Parathyroid adenoma (tissue), 2 donors: ENCODE data around the gene MUC21.

Experiments
- H2AFZ ChIP-seq: fragments of 300-600 bp; sonication (generic); one replicate; pipeline ENCODE4 v1.7.0; 2017; ENCODE audit warnings: antibody characterized with exemption, mild to moderate bottlenecking
- H3K27ac ChIP-seq: fragments of 300-600 bp; sonication (generic); one replicate; pipeline ENCODE4 v1.7.0; 2017
- H3K27me3 ChIP-seq: fragments of 300-600 bp; sonication (generic); one replicate; pipeline ENCODE4 v1.7.0; 2017; ENCODE audit warnings: low read length; ENCODE audit not compliant: control insufficient read depth, insufficient read depth
- H3K36me3 ChIP-seq: fragments of 300-600 bp; sonication (generic); one replicate; pipeline ENCODE4 v1.7.0; 2017; ENCODE audit warnings: low read length; ENCODE audit not compliant: control insufficient read depth, insufficient read depth
- H3K4me1 ChIP-seq: fragments of 300-600 bp; sonication (generic); one replicate; pipeline ENCODE4 v1.7.0; 2017; ENCODE audit warnings: control low read depth
- H3K4me2 ChIP-seq: fragments of 300-600 bp; sonication (generic); one replicate; pipeline ENCODE4 v1.7.0; 2017; ENCODE audit warnings: low read length
- H3K4me3 ChIP-seq: fragments of 300-600 bp; sonication (generic); one replicate; pipeline ENCODE4 v1.7.0; 2017; ENCODE audit warnings: low read depth, low read length
- H3K79me2 ChIP-seq: fragments of 300-600 bp; sonication (generic); one replicate; pipeline ENCODE4 v1.7.0; 2017; ENCODE audit warnings: control low read depth
- H3K9ac ChIP-seq: fragments of 300-600 bp; sonication (generic); one replicate; pipeline ENCODE4 v1.7.0; 2017; ENCODE audit warnings: mild to moderate bottlenecking
- H3K9me3 ChIP-seq: fragments of 300-600 bp; sonication (generic); one replicate; pipeline ENCODE4 v1.7.0; 2017; ENCODE audit warnings: low read length; ENCODE audit not compliant: control insufficient read depth
- CTCF ChIP-seq: fragments of 300-600 bp; sonication (generic); IDR thresholded peaks from one replicate; pipeline ENCODE4 v1.7.0; 2017; ENCODE audit warnings: antibody characterized with exemption, mild to moderate bottlenecking
- donor health status: primary hyperparathyroidism.

The MUC21 gene

GRCh38 chr6:30947231-30947630 lies 36.3 kb upstream of the MUC21 start:
- no peak for TF ChIP-seq CTCF
- H3K4me1 ChIP-seq: peaks cover 3% of the 10 kb centered on the region
- no peaks in the 10 kb centered on the region for H3K36me3 ChIP-seq
- no peak overlapping the region for H3K4me2 ChIP-seq
- no peaks in the 10 kb centered on the region for H3K79me2 ChIP-seq
- H3K27ac ChIP-seq: no peak overlapping the region
- H3K4me3 ChIP-seq: no peak overlapping the region
- H3K9ac ChIP-seq: no peak overlapping the region
- H3K9me3 ChIP-seq: no peaks in the 10 kb centered on the region
- no peak overlapping the region for H2AFZ ChIP-seq
- no peaks in the 10 kb centered on the region for H3K27me3 ChIP-seq

GRCh38 chr6:30948811-30949210 lies 34.7 kb upstream of the MUC21 start:
- Histone ChIP-seq H3K27ac (no peak overlapping the region), H3K4me2 (no peak overlapping the region), H3K36me3 (no peaks in the 10 kb centered on the region), H3K9me3 (no peaks in the 10 kb centered on the region), H3K4me1 (no peaks in the 10 kb centered on the region), H3K9ac (no peak overlapping the region), H2AFZ (no peak overlapping the region), H3K79me2 (no peaks in the 10 kb centered on the region), H3K27me3 (no peaks in the 10 kb centered on the region), H3K4me3 (no peak overlapping the region)
- TF ChIP-seq CTCF: no peak

- Histone ChIP-seq H2AFZ (no peak overlapping the region), H3K9me3 (no peaks in the 10 kb centered on the region), H3K4me1 (peaks cover 11% of the 10 kb centered on the region), H3K4me2 (no peak overlapping the region), H3K9ac (no peak overlapping the region), H3K79me2 (no peaks in the 10 kb centered on the region), H3K4me3 (no peak overlapping the region), H3K27me3 (no peaks in the 10 kb centered on the region), H3K27ac (no peak overlapping the region), H3K36me3 (no peaks in the 10 kb centered on the region)
- no peak for TF ChIP-seq CTCF
Observed at GRCh38 chr6:30951907-30952469, 31.5 kb upstream of the MUC21 start.

GRCh38 chr6:30954631-30955366 lies 28.7 kb upstream of the MUC21 start:
- H3K4me2 ChIP-seq: peak overlapping the region; percentile 47
- H3K9ac ChIP-seq: no peak overlapping the region
- H3K4me1 ChIP-seq: peaks cover 11% of the 10 kb centered on the region
- no peaks in the 10 kb centered on the region for H3K36me3 ChIP-seq
- H3K9me3 ChIP-seq: no peaks in the 10 kb centered on the region
- H2AFZ ChIP-seq: peak overlapping the region; percentile 99
- H3K4me3 ChIP-seq: peak overlapping the region; percentile 7
- TF ChIP-seq CTCF: no peak
- H3K27me3 ChIP-seq: no peaks in the 10 kb centered on the region
- H3K79me2 ChIP-seq: no peaks in the 10 kb centered on the region
- peak overlapping the region; percentile 55 for H3K27ac ChIP-seq
